ENCODE measurements around the gene CTNNA1.

DNA sequence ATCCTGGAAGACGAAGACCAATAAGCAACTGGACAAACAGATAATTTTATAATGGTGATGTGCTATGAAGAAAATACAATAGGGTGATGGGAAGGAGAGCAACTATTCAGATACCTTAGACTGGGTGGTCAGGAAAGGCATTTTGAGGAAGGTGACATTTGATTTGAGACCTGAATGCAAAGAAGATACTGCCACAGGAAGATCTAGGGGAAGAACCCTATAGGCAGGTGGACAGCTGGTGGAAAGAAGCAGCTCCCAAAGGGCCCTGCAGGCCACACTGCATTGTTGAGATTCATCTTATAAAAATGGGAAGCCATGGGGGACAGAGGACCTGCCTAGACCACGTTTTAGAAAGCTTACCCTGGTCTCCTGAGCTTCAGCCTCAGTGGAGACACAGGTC lies 19.7 kb upstream of the CTNNA1 start:
- TF ChIP-seq, protein P1, sequence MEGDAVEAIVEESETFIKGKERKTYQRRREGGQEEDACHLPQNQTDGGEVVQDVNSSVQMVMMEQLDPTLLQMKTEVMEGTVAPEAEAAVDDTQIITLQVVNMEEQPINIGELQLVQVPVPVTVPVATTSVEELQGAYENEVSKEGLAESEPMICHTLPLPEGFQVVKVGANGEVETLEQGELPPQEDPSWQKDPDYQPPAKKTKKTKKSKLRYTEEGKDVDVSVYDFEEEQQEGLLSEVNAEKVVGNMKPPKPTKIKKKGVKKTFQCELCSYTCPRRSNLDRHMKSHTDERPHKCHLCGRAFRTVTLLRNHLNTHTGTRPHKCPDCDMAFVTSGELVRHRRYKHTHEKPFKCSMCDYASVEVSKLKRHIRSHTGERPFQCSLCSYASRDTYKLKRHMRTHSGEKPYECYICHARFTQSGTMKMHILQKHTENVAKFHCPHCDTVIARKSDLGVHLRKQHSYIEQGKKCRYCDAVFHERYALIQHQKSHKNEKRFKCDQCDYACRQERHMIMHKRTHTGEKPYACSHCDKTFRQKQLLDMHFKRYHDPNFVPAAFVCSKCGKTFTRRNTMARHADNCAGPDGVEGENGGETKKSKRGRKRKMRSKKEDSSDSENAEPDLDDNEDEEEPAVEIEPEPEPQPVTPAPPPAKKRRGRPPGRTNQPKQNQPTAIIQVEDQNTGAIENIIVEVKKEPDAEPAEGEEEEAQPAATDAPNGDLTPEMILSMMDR (conservative IDR thresholded peaks at IDR 0.05; ENCODE audit: low read depth, low read length) = no peak
- TF ChIP-seq EZH2 (IDR thresholded peaks at IDR 0.05; ENCODE audit: low read length, unreplicated experiment) = no peak

Measured in PC-3 (cell line).